AG09319 (cell line): ENCODE data around the gene COL4A2.

ENCODE experiments used
- DNase-seq: peaks from one replicate; pipeline ENCODE4 v3.0.0-alpha.2; 2010; ENCODE audit warnings: low read depth; ENCODE audit errors: extremely low read depth
- TF ChIP-seq, protein P1 (sequence below): IDR thresholded peaks from 2 replicates; pipeline ENCODE4 v1.5.1; 2011; ENCODE audit warnings: low read depth, mild to moderate bottlenecking, inconsistent platforms, low read length, moderate library complexity

Gene COL4A2

DNA sequence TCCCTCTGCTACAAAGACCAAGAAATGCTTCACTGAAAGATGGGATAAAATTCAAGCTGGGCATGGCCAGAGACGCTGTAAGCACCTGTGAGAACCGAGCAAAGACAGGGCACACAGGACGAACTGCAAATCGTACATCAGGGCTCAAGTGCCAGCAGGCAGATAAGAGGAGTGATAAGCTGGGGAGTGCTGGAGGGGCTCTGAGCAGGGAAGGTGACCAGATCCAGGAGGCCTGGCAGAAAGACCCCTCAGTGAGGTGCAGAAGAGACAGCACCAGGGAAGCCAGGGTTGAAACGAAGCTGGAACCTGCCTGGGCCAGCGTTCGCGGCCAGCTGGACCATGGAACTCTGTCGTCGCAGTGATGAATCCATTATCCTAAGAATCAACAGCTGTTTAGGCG, 244.2 kb downstream of the COL4A2 start:
- TF ChIP-seq, protein P1, sequence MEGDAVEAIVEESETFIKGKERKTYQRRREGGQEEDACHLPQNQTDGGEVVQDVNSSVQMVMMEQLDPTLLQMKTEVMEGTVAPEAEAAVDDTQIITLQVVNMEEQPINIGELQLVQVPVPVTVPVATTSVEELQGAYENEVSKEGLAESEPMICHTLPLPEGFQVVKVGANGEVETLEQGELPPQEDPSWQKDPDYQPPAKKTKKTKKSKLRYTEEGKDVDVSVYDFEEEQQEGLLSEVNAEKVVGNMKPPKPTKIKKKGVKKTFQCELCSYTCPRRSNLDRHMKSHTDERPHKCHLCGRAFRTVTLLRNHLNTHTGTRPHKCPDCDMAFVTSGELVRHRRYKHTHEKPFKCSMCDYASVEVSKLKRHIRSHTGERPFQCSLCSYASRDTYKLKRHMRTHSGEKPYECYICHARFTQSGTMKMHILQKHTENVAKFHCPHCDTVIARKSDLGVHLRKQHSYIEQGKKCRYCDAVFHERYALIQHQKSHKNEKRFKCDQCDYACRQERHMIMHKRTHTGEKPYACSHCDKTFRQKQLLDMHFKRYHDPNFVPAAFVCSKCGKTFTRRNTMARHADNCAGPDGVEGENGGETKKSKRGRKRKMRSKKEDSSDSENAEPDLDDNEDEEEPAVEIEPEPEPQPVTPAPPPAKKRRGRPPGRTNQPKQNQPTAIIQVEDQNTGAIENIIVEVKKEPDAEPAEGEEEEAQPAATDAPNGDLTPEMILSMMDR: no peak
- no peak for DNase-seq

DNA sequence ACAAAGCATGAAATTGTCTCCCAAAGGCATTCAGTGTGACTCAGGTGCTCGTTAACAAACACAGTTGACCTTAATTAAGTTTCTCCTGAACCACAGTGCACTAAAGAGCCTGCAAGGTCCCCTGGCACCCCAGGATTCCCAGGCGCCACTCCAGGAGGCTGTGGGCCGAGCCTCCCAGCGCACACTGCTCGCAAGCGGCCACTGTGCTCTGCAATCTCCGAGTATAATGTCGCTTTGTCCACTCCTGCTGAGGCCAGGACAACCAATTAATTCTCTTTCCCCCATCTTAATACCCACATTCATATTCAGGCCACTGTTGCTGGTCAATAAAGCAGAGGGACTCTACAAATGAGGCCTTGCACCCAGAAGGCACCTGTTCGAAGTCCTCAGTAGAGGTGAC, 245.7 kb downstream of the COL4A2 start:
- TF ChIP-seq, protein P1: no peak

DNA sequence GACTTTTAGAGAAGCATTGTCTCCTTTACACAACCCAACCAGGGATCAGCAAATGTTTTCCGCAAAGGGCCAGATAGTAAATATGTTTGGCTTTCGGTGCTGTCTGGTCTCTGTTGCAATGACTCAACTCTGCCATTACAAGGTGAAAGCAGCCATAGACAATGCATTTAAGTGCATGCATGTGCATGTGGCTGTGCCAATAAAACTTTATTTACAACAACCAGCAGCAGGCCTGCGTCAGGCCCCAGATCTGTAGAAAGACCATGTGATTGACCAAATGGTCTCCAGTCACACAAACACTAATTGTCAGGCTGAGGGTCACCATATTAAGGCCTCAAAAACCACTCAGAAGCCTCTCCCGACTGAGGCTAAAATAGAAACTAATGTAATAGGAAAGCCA, 246.3 kb downstream of the COL4A2 start:
- DNase-seq: no peak
- TF ChIP-seq, protein P1: no peak

More for the DNA sequence above, 245.7 kb downstream of the COL4A2 start:
- no peak for DNase-seq

DNA sequence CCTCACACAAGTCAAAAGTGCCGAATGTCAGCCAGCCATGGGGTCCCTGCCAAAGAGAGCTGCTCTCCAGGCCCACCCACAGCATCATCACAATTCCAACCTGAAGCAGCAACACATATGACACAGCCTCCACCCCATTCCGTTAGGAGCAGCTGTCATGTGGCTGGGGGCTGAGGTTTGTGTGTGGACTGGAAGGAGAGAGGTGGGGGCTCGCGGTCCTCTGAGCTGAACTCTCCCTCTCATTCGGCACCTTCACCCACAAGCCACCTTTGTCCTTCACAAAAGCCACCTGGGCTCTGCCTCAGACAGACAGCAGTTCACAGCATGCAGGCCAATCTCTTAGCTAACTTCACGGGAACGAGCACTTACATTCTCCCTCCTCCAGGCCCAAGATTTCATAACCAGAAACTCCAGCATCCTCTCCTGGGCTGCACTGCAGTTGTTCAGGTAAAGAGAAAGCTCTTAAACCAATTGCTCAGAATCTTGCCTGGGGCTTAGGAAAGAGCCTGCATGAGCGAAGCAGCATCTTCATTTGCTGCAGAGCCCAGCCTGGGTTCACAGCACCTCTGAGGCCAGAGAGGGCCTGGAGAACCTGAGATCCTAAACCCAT, 247.2 kb downstream of the COL4A2 start:
- TF ChIP-seq, protein P1: no peak
- DNase-seq: no peak

DNA sequence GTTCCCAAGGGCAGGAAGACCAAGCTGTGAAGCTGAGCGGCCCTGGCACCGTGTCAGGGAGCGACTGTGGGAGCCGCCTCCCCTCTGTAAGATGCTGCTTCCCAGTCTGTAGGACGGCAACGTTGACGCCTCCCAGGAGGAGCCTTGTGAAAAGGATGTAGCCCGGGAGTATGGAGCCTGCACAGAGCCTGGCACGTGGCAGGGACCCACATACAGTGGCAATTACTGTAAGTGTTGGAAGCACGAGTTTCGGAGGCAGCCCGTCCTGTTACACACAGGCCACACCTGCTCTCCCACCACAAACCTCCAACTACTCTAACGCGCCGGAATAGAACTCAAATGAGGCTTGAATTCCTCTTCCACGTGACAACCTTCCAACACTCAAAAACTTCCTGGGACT, 247.9 kb downstream of the COL4A2 start:
- TF ChIP-seq, protein P1: no peak
- DNase-seq: no peak

DNA sequence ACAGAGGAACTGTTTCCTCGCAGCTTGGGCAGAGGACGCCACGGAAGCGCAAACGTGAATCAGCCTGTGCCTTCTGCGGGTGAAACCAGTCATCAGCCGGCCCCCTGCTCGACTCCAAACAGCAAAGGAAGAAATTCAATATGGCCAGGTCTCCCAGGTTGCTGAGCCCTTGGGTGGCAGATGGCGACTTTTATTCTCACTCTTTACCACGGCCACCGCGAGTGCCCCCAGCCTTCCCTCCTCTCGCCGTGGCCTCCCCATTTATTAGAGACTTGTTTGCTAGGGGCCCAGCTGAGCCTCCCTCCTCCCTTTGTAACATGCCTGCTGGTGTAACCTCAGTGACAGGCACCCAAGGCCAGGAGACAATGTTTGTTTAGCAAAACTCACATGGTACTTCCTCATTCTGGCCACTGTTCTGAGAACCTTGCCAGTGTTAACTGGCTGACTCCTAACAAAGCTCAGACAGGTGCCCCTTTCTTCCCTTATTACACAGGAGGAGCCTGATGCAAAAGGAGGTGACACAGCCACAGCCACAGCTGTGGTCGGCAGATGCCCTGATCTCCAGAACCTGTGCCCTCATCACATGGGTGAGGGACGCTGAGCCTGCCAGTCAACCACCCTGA, 248.6 kb downstream of the COL4A2 start:
- TF ChIP-seq, protein P1: no peak
- no peak for DNase-seq

DNA sequence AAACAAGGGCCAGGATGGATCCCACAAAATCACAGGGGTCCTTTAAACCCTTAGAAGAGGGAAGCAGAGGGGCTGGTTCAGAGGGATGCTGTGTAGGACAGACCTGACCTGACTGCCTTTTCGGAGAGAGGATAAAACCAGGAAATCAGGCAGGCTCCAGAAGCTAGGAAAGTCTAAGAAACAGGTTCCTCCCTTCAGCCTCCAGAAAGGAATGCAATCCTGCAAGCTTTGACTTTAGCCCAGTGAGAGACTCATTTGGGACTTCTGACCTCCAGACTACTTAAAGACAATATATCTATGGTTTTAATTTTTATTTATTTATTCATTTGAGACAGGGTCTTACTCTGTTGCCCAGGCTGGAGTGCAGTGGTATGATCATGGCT, 249.1 kb downstream of the COL4A2 start:
- no peak for DNase-seq
- TF ChIP-seq, protein P1: no peak
